ENCODE data around the gene PDGFD. TPM values are rescaled to one million over a fixed set of nuclear protein-coding genes. Genes with fewer than 3 reads are reported as not detected.

The PDGFD gene
- total RNA-seq, 2 donors from 2014 or later, result 2.3 to 4.8 TPM

DNA sequence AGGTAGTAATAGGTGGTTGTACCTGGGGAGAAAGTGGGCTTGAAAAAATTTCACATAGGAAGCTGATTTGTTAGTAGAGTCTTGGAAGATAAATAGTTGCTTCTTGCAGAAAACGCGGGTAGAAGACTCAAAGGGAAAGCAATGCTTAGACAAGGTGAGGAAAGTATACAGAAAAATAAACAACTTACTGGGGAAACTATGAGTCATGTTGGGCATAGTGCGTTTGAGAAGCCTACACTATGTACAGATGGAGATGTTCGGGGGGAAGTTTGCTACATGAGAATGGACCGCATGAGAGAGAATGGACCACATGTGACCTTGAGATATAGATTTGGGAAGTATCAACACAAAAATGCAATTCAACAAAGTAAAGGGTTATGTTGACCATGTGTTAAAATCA is 214.2 kb downstream of the PDGFD start:
- Histone ChIP-seq H3K27ac (ENCODE audit: low read depth, low read length) (no peak overlapping the region), H3K4me1 (ENCODE audit: control insufficient read depth, insufficient read depth, low read length) (peaks cover 7% of the 10 kb centered on the region), H3K4me3 (ENCODE audit: low read length) (no peak overlapping the region), H3K27me3 (ENCODE audit: control insufficient read depth, insufficient read depth, low read length, poor library complexity, severe bottlenecking) (no peaks in the 10 kb centered on the region), H3K36me3 (ENCODE audit: control insufficient read depth, insufficient read depth, low read length) (no peaks in the 10 kb centered on the region), H3K9me3 (ENCODE audit: control insufficient read depth, low read length) (no peaks in the 10 kb centered on the region), H3K9ac (ENCODE audit: extremely low read depth, low read length, poor library complexity, severe bottlenecking) (no peak overlapping the region)
- Mint-ChIP-seq H3K27ac (no peak overlapping the region), H3K4me1 (peaks cover 13% of the 10 kb centered on the region), H3K27me3 (ENCODE audit: insufficient read depth) (no peaks in the 10 kb centered on the region), H3K36me3 (ENCODE audit: low read depth) (no peaks in the 10 kb centered on the region), H3K9me3 (no peaks in the 10 kb centered on the region), H3K4me3 (no peak overlapping the region)
- DNase-seq, result no peak
- 90 to 97% methylated on average over 5 of the region's 5 CpGs for WGBS, 2 experiments (ENCODE audit: insufficient coverage in 1 of 2, insufficient read length in 1 of 2)
- TF ChIP-seq, protein P1, sequence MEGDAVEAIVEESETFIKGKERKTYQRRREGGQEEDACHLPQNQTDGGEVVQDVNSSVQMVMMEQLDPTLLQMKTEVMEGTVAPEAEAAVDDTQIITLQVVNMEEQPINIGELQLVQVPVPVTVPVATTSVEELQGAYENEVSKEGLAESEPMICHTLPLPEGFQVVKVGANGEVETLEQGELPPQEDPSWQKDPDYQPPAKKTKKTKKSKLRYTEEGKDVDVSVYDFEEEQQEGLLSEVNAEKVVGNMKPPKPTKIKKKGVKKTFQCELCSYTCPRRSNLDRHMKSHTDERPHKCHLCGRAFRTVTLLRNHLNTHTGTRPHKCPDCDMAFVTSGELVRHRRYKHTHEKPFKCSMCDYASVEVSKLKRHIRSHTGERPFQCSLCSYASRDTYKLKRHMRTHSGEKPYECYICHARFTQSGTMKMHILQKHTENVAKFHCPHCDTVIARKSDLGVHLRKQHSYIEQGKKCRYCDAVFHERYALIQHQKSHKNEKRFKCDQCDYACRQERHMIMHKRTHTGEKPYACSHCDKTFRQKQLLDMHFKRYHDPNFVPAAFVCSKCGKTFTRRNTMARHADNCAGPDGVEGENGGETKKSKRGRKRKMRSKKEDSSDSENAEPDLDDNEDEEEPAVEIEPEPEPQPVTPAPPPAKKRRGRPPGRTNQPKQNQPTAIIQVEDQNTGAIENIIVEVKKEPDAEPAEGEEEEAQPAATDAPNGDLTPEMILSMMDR (conservative IDR thresholded peaks at IDR 0.05), result no peak

DNA sequence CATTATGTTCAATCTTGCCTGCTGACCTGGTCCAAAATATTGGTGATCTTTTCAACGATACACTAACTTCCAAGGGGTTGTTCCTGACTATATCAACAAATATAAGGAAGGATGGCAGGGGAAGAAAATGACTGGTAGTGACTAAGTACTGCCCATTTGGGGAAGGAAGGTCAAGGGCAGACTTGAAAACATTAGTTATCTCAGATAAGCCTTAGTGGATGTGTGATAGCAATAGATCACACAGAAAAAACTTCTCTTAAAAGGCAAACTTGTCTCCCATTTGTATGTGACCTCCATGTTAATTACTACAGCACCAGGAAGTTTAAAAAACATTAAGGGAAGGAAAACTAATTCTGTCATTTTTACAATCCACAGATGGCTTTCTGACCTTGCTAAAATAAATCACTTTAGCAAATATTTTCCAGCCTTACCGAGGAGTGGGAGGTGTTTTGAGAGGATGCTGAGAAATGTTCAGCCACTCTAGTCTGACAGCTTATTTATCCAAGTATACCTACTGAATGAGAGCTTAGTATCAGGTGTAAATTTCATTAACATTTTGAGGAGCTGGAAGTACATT is 215.7 kb downstream of the PDGFD start:
- H3K9me3 Mint-ChIP-seq, result no peaks in the 10 kb centered on the region
- WGBS, 2 experiments (ENCODE audit: insufficient coverage in 1 of 2, insufficient read length in 1 of 2), result 100% methylated on average over 1 of the region's 2 CpGs; no CpG with 5 or more reads in 1 of the 2 experiments
- H3K27me3 ChIP-seq (ENCODE audit: control insufficient read depth, insufficient read depth, low read length, poor library complexity, severe bottlenecking), result no peaks in the 10 kb centered on the region
- H3K9me3 ChIP-seq (ENCODE audit: control insufficient read depth, low read length), result no peaks in the 10 kb centered on the region
- TF ChIP-seq, protein P1 (conservative IDR thresholded peaks at IDR 0.05), result no peak
- H3K4me3 ChIP-seq (ENCODE audit: low read length), result no peak overlapping the region
- no peak overlapping the region for H3K27ac Mint-ChIP-seq
- H3K4me3 Mint-ChIP-seq, result no peak overlapping the region
- no peak overlapping the region for H3K27ac ChIP-seq (ENCODE audit: low read depth, low read length)
- peaks cover 7% of the 10 kb centered on the region for H3K4me1 ChIP-seq (ENCODE audit: control insufficient read depth, insufficient read depth, low read length)
- no peaks in the 10 kb centered on the region for H3K36me3 ChIP-seq (ENCODE audit: control insufficient read depth, insufficient read depth, low read length)
- peaks cover 2% of the 10 kb centered on the region for H3K36me3 Mint-ChIP-seq (ENCODE audit: low read depth)
- H3K9ac ChIP-seq (ENCODE audit: extremely low read depth, low read length, poor library complexity, severe bottlenecking), result no peak overlapping the region
- H3K27me3 Mint-ChIP-seq (ENCODE audit: insufficient read depth), result no peaks in the 10 kb centered on the region
- no peak for DNase-seq
- peaks cover 13% of the 10 kb centered on the region for H3K4me1 Mint-ChIP-seq

DNA sequence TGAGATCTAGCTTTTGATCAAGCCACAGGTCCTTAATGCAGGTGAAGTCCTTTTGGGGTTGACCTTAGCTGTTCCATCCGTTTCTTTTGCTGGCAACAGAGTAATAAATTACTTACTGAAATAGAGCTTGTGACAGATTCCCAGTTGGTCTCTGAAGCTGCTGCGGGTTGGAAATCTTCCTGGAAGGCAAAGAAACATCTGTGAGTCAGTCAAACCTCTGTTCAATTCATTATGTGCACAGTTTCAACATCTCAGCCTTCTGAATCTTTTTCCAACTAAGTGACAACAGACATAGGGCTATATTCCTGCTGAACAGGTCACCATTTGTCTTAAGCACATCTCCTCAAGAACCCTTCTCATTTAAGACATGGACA is 216.4 kb downstream of the PDGFD start:
- Mint-ChIP-seq H3K9me3 (no peaks in the 10 kb centered on the region), H3K4me1 (peaks cover 13% of the 10 kb centered on the region), H3K4me3 (no peak overlapping the region), H3K27me3 (ENCODE audit: insufficient read depth) (no peaks in the 10 kb centered on the region), H3K27ac (no peak overlapping the region), H3K36me3 (ENCODE audit: low read depth) (peaks cover 2% of the 10 kb centered on the region)
- no peak for DNase-seq
- no peak overlapping the region for H3K9ac ChIP-seq (ENCODE audit: extremely low read depth, low read length, poor library complexity, severe bottlenecking)
- H3K36me3 ChIP-seq (ENCODE audit: control insufficient read depth, insufficient read depth, low read length), result no peaks in the 10 kb centered on the region
- no peak overlapping the region for H3K4me3 ChIP-seq (ENCODE audit: low read length)
- H3K27me3 ChIP-seq (ENCODE audit: control insufficient read depth, insufficient read depth, low read length, poor library complexity, severe bottlenecking), result no peaks in the 10 kb centered on the region
- WGBS, 2 experiments (ENCODE audit: insufficient coverage in 1 of 2, insufficient read length in 1 of 2), result 93 to 98% methylated on average over 1 to 2 of the region's 2 CpGs
- H3K4me1 ChIP-seq (ENCODE audit: control insufficient read depth, insufficient read depth, low read length), result peaks cover 7% of the 10 kb centered on the region
- TF ChIP-seq, protein P1 (conservative IDR thresholded peaks at IDR 0.05), result no peak
- H3K27ac ChIP-seq (ENCODE audit: low read depth, low read length), result no peak overlapping the region
- H3K9me3 ChIP-seq (ENCODE audit: control insufficient read depth, low read length), result no peaks in the 10 kb centered on the region
